IMR-90 (cell line): ENCODE results near the gene TNRC6B.

Experiments used
- CTCF ChIP-seq: conservative IDR thresholded peaks from 2 replicates; pipeline ENCODE4 v1.5.1; 2012; ENCODE audit warnings: mild to moderate bottlenecking, low read depth, low read length, improper control_type of control experiment
- FOS ChIP-seq: fragments of 150-350 bp; IDR thresholded peaks from 2 replicates; pipeline ENCODE4 v1.6.1; 2016; ENCODE audit warnings: low read depth, low read length
- MXI1 ChIP-seq: IDR thresholded peaks from 2 replicates; pipeline ENCODE4 v1.6.1; 2012; ENCODE audit warnings: low read depth, mild to moderate bottlenecking, low read length, moderate library complexity, borderline replicate concordance

DNA sequence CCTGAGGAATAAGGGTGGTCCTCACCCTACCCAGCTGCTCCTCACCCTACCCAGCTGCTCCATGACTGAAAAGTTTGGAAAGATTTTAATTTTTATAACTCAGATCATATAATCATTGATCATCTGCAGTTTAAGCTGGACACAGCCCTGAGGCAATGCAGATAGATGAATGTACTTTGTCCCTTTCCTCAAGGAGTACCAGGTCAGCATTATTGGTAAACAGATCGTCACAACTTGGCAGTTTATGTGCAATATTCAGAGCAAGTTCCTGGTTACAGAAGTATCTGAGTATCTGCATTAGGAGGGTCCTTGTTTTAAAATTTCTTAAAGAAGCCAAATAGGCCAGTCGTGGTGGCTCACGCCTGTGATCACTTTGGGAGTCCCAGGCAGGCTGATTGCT is 3.6 kb downstream of the TNRC6B start:
- TF ChIP-seq FOS: no peak
- no peak for TF ChIP-seq MXI1
- no peak for TF ChIP-seq CTCF
